Skeletal muscle cell (primary cell): ENCODE measurements around the gene BRAT1.
A peak's percentile ranks its signal among the peaks of the same experiment; 100 is the strongest.

ENCODE experiments used
- DNase-seq: peaks from one replicate; pipeline ENCODE4 v3.0.0-alpha.2; 2010; ENCODE audit warnings: low read depth
- H3K4me3 ChIP-seq: 2 replicates; pipeline ENCODE4 v1.5.1; 2011; ENCODE audit warnings: low read depth, mild to moderate bottlenecking, control low read depth, low read length, moderate library complexity

The BRAT1 gene

GRCh38 chr7:2517026-2517425 is 38.3 kb downstream of the BRAT1 start:
- no peak overlapping the region for H3K4me3 ChIP-seq
- peak; percentile 83 for DNase-seq

GRCh38 chr7:2516194-2516555 is 39.1 kb downstream of the BRAT1 start:
- DNase-seq = no peak

GRCh38 chr7:2515424-2516193 is 39.7 kb downstream of the BRAT1 start:
- H3K4me3 ChIP-seq = no peak overlapping the region
- DNase-seq = no peak

More at GRCh38 chr7:2516194-2516555, 39.1 kb downstream of the BRAT1 start:
- no peak overlapping the region for H3K4me3 ChIP-seq

GRCh38 chr7:2514473-2515423 is 40.6 kb downstream of the BRAT1 start:
- no peak for DNase-seq
- H3K4me3 ChIP-seq = no peak overlapping the region

- no peak for DNase-seq
- no peak overlapping the region for H3K4me3 ChIP-seq
These were observed 41.6 kb downstream of the BRAT1 start for GRCh38 chr7:2513702-2514101.

GRCh38 chr7:2512713-2513112 is 42.6 kb downstream of the BRAT1 start:
- no peak for DNase-seq

GRCh38 chr7:2512179-2512661 is 43.1 kb downstream of the BRAT1 start:
- no peak overlapping the region for H3K4me3 ChIP-seq
- no peak for DNase-seq

More at GRCh38 chr7:2512713-2513112, 42.6 kb downstream of the BRAT1 start:
- no peak overlapping the region for H3K4me3 ChIP-seq

- no peak overlapping the region for H3K4me3 ChIP-seq
- no peak for DNase-seq
These were observed 43.6 kb downstream of the BRAT1 start for GRCh38 chr7:2511769-2512168.

GRCh38 chr7:2510909-2511768 is 44.2 kb downstream of the BRAT1 start:
- DNase-seq = no peak
- H3K4me3 ChIP-seq = no peak overlapping the region

GRCh38 chr7:2510130-2510776 is 45.1 kb downstream of the BRAT1 start:
- no peak overlapping the region for H3K4me3 ChIP-seq
- DNase-seq = no peak

- no peak overlapping the region for H3K4me3 ChIP-seq
These were observed 45.9 kb downstream of the BRAT1 start for GRCh38 chr7:2509298-2509906.

GRCh38 chr7:2508327-2509215 is 46.8 kb downstream of the BRAT1 start:
- no peak for DNase-seq
- H3K4me3 ChIP-seq = no peak overlapping the region

More at GRCh38 chr7:2509298-2509906, 45.9 kb downstream of the BRAT1 start:
- DNase-seq = no peak

GRCh38 chr7:2507917-2508306 is 47.4 kb downstream of the BRAT1 start:
- no peak overlapping the region for H3K4me3 ChIP-seq
- no peak for DNase-seq

- no peak overlapping the region for H3K4me3 ChIP-seq
- no peak for DNase-seq
These were observed 48.0 kb downstream of the BRAT1 start for GRCh38 chr7:2507208-2507916.

GRCh38 chr7:2505401-2505800 is 49.9 kb downstream of the BRAT1 start:
- no peak overlapping the region for H3K4me3 ChIP-seq
- no peak for DNase-seq

GRCh38 chr7:2504889-2505375 is 50.4 kb downstream of the BRAT1 start:
- H3K4me3 ChIP-seq = no peak overlapping the region
- DNase-seq = no peak
